ENCODE results near the gene IMMP2L.
"Not testable (repeated sequence)": the region's sequence is repeated elsewhere in the genome, so short reads cannot be mapped to it uniquely, and the experiment has no call there.

Gene IMMP2L

GRCh38 chr7:111328487-111328886 lies 233.8 kb downstream of the IMMP2L start:
- no peak for DNase-seq

DNA sequence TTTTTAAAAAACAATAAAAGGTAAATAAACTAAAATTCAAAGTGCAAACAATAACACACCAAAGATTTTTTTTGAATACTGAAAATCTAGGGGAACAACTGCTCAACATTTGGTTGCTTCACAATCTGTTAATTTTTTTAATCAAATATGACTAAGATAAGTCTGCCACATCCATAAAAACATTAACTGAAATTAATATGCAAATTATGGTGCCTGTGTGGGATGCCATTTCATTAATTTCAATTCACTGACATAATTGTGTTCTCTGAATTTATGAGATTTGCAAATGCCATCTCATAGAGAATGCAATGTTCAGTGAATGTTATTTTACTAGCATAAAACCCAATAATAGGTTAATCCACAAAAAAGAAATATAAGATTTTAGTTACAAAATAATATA lies 237.5 kb downstream of the IMMP2L start:
- no peak for DNase-seq

DNA sequence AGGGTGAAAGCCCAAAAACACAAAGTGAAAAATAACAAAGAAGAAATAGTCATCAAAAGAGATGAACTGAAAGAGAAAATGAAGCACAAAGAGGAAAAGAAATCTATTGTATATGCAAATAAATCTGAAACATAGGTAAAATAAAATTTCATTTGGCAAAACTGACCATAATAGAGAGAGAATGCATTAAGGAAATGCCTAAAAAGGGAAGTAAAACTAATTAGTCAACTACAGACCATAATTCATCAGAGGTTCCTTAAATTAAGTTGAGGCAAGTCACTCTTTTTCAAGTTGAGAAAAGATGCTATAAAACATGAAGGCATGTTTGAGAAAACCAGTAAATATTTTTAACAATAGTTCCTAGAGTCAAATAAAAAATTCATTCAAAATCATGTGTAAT lies 238.1 kb downstream of the IMMP2L start:
- DNase-seq, result no peak

- not testable (repeated sequence) for DNase-seq
These were observed 238.6 kb downstream of the IMMP2L start for GRCh38 chr7:111323670-111324069.

- DNase-seq, result no peak
These were observed 242.2 kb downstream of the IMMP2L start for GRCh38 chr7:111320133-111320532.

DNA sequence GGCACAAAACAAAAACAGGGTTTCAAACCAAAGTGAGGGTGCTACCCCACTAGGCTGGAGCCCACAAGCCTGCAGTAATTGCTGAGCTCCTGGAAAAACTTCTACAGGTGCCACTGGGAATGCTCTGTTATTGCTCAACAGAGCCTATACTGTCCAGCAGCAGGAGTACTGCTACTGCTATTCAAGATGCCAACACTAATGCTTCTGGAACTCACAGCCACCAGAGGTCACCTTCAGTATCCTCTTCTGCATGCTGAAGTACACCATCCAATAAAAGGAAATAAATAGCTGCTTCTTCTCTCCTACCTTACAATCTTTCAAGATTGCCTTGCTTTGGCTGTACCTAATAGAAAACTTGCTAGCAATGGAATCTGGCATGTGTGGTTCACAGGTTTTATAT lies 249.3 kb downstream of the IMMP2L start:
- no peak for DNase-seq

- DNase-seq, result no peak
These were observed 253.6 kb downstream of the IMMP2L start for GRCh38 chr7:111308691-111309090.

GRCh38 chr7:111301891-111302290 lies 260.4 kb downstream of the IMMP2L start:
- no peak for DNase-seq

- no peak for DNase-seq
These were observed 267.8 kb downstream of the IMMP2L start for GRCh38 chr7:111294494-111294893.

GRCh38 chr7:111292026-111292470 lies 270.2 kb downstream of the IMMP2L start:
- DNase-seq, result no peak

- no peak for DNase-seq
These were observed 271.3 kb downstream of the IMMP2L start for GRCh38 chr7:111290982-111291381.

DNA sequence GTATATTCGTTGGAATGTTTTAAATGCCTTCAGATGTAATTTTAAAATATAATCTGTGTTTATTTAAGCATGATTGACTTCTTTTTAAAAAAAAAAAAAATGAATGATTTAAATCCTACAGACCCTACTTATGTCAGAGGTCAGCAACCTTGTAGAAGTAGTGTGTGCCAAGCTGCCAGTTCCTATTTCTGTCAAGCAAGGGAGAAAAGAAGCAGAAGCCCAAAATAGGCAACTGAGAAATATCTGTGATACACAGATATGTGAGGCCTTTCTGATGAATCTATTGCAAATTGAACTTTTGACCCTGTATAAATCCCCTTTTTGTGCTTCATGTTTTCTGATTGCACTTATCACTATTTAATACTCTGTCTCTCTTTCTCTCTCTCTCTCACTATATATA lies 271.9 kb downstream of the IMMP2L start:
- no peak for DNase-seq

GRCh38 chr7:111288441-111288840 lies 273.9 kb downstream of the IMMP2L start:
- DNase-seq, result not testable (repeated sequence)

DNA sequence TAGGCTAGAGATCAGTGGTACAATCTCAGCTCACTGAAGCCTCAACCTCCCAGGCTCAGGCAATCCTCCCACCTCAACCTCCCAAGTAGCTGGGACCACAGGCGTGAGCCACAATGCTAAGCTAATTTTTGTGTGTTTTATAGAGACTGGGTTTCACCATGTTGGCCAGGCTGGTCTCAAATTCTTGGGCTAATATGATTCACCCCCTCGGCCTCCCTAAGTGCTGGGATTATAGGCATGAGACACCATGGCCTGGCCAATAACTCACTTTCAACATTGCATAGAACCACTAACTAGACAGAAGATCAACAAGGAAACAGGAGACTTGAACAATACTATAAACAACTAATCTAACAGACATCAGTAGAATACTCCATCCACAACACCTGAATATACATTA lies 279.7 kb downstream of the IMMP2L start:
- DNase-seq, result no peak

DNA sequence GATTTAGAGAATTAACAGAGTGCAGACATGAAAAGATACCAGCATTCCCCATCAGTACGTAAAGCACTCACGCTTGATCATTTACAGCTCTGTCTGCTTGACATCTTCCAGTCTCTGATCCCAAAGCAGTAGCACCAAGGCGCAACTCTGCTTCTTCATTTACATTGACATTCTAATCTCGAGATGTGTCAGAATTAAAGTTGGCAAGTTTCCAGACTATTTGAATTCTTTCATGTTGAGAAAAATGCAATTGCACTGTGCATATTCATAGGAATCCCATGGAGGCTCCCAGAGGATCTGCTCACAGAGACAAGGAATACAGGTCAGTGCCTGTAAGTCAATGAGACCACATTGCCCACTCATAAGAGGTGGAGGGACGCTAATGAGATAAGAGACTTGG lies 287.4 kb downstream of the IMMP2L start:
- DNase-seq, result no peak

GRCh38 chr7:111272092-111272491 lies 290.2 kb downstream of the IMMP2L start:
- DNase-seq, result no peak

DNA sequence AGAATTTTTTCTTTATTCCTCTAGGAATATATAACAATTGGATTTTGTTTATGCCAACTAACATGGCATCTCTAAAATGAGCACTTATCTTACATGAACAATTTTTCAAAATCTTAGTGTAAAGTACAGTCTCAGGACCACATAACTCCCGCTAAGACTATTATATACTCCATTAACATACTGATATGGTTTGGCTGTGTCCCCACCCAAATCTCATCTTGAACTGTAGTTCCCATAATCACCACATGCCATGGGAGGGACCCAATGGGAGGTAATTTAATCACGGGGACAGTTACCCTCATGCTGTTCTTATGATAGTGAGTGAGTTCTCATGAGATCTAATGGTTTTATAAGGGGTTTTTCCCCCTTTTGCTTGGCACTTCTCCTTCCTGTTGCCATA lies 291.5 kb downstream of the IMMP2L start:
- not testable (repeated sequence) for DNase-seq

DNA sequence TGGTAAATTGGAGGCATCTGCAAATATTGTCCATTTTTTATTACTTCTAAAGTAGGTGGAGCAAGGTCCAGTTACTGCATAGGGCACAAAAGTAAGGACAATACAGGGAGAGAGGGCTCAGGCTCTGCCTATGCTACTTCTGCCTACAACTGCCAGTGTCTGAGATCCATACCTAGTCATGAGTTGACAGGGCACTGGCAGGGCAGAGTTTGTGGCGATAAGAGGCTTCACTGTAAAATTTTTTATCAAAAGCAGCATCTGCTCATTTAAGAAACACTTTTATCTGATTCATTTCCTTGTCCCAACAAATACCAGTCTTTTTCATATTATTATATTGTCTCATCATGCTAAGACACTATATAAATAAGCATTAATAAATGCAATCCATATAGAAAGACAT lies 293.4 kb downstream of the IMMP2L start:
- no peak for DNase-seq

- no peak for DNase-seq
These were observed 295.7 kb downstream of the IMMP2L start for GRCh38 chr7:111266613-111267012.

GRCh38 chr7:111265394-111265793 lies 296.9 kb downstream of the IMMP2L start:
- DNase-seq, result no peak

DNA sequence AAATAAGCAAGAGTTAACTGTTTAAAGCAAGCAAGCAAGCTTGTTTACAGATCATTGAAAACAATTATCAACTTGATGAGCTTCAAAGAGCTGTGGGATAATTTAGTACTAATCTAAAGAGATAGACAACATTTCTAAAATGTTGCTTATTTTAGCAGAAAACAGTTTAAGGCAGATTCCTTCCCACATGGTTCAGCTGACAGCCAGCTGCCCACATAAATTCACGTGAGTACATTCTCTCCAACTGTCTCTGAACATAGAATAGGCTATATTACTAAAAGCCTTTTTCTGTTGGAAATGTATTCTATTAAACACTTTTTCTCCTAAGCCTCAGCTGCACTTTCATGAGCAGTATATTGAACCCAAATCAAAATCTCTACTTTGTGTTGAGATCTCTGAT lies 297.3 kb downstream of the IMMP2L start:
- no peak for DNase-seq

GRCh38 chr7:111264111-111264868 lies 298.0 kb downstream of the IMMP2L start:
- DNase-seq, result no peak

DNA sequence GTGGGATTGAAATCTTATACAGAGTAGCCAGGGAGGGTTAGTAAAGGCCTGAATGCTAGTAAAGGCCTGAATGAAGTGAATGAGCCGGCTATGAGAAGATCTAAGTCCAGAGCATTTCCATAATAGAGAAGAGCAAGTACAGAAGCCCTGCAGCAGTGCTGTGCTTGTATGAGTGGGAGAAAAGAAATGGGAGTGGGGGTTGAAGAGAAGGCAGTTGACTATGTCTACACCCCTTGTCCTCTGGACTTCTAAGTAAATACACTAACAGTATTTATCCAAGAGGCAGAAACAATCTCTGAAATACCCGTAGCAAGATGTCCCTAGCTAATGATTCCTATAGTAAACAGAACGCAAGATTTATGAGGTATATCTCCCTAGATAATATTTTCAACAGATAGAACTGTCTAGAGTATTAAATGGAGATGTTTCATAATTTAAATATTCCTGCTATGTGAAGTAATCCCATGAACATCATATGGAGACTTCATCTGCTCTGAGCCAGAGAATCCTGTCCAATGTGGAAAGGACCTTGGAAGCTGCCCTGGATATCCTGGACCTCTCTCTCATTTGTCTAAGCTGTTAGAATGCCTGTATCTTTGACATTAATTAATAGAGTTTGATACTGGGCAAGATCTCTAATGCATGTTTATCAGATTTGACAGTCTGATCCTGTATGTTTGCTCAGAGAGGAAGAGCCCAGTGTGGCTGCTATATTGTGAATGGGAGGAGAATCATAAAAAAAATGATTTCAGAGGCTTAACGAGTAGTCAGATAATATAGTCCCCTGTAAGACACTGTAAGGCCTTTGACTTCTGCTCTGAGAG lies 299.8 kb downstream of the IMMP2L start:
- DNase-seq, result no peak

DNA sequence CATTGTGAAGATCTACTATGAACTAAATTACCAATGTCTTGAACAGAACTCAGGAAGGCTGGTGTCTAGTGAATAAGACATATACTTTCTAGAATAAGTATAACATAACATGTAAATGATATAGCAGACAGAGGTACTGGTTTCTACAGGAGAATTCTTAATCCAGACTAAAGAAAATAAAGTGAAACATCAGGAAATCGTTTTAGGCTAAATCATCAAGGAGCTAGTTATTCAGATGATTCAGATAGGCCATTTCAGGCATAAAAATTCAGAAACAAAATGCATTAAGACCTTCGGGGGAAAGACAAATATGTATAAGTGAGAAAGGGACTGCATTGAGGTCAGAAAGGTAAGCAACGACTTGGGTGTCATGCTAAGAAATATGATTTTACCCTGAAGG lies 300.8 kb downstream of the IMMP2L start:
- no peak for DNase-seq

Data from NCI-H526 treated with DMSO at 0.1 percent for 48 hours (cell line).